Coronary artery (tissue), 2 donors: ENCODE measurements around the gene FLII.

Experiments
- DNase-seq: peaks from one replicate; pipeline ENCODE4 v3.0.0-alpha.2; 2017; ENCODE audit warnings: low spot score
- H3K27ac ChIP-seq, 2 donors: fragments of 200-600 bp; sonication (generic); one replicate each; pipeline ENCODE4 v1.5.1; 2016 to 2019
- H3K4me3 ChIP-seq: fragments of 200-600 bp; sonication (generic); 2 replicates; pipeline ENCODE4 v1.5.1; 2016; ENCODE audit warnings: mild to moderate bottlenecking, moderate library complexity
- CTCF ChIP-seq: fragments of 200-600 bp; sonication (generic); IDR thresholded peaks from one replicate; pipeline ENCODE4 v1.5.1; 2019; ENCODE audit warnings: antibody characterized with exemption

Gene FLII

GRCh38 chr17:18228176-18228682 is 30.3 kb downstream of the FLII start:
- no peak overlapping the region for H3K4me3 ChIP-seq
- no peak overlapping the region for H3K27ac ChIP-seq
- no peak for DNase-seq
- no peak for TF ChIP-seq CTCF

- TF ChIP-seq CTCF, result no peak
These were observed 30.9 kb downstream of the FLII start for GRCh38 chr17:18227635-18228034.

GRCh38 chr17:18226284-18226945 is 32.1 kb downstream of the FLII start:
- Histone ChIP-seq H3K4me3 (peak overlapping the region; percentile 93), H3K27ac (peak overlapping the region; percentile 24 to 91)
- no peak for DNase-seq
- no peak for TF ChIP-seq CTCF

More at GRCh38 chr17:18227635-18228034, 30.9 kb downstream of the FLII start:
- DNase-seq, result no peak
- no peak overlapping the region for H3K27ac ChIP-seq
- no peak overlapping the region for H3K4me3 ChIP-seq

- no peak for DNase-seq
- peak overlapping the region; percentile 93 for H3K4me3 ChIP-seq
- peak overlapping the region; percentile 24 to 91 for H3K27ac ChIP-seq
- TF ChIP-seq CTCF, result no peak
These were observed 32.8 kb downstream of the FLII start for GRCh38 chr17:18225642-18226283.

- Histone ChIP-seq H3K27ac (peak within 1 kb of the TSS; percentile 24 to 91), H3K4me3 (peak within 1 kb of the TSS; percentile 93)
- no peak for TF ChIP-seq CTCF
- peak; percentile 96 for DNase-seq
These were observed 33.4 kb downstream of the FLII start, which contains the start of gene LLGL1 for GRCh38 chr17:18225121-18225641. LLGL1 (plus strand) TSS chr17:18225635; CDS start chr17:18225683, 48 bp downstream.

GRCh38 chr17:18224387-18225120 is 34.0 kb downstream of the FLII start:
- no peak for DNase-seq
- Histone ChIP-seq H3K27ac (peak overlapping the region; percentile 24 to 81), H3K4me3 (peak overlapping the region; percentile 68)
- TF ChIP-seq CTCF, result no peak
